Stimulated activated CD8-positive, alpha-beta memory T cell treated with anti-CD3 and anti-CD28 coated beads, Interleukin-7, amount 100 ng/mL, for 48 hours (primary cell): ENCODE measurements around the gene WDR82.

Experiments
- DNase-seq, 2 donors: peaks; one replicate each; pipeline ENCODE4 v3.0.0-alpha.2; 2020; ENCODE audit warnings: low read depth in 1 of 2; ENCODE audit errors: extremely low read depth in 1 of 2

Gene WDR82

GRCh38 chr3:52278510-52279069 is at the start of gene WDR82:
WDR82 (minus strand) TSS chr3:52278649; CDS start chr3:52278361, 288 bp downstream.
- peak; percentile 94 to 95 for DNase-seq

DNA sequence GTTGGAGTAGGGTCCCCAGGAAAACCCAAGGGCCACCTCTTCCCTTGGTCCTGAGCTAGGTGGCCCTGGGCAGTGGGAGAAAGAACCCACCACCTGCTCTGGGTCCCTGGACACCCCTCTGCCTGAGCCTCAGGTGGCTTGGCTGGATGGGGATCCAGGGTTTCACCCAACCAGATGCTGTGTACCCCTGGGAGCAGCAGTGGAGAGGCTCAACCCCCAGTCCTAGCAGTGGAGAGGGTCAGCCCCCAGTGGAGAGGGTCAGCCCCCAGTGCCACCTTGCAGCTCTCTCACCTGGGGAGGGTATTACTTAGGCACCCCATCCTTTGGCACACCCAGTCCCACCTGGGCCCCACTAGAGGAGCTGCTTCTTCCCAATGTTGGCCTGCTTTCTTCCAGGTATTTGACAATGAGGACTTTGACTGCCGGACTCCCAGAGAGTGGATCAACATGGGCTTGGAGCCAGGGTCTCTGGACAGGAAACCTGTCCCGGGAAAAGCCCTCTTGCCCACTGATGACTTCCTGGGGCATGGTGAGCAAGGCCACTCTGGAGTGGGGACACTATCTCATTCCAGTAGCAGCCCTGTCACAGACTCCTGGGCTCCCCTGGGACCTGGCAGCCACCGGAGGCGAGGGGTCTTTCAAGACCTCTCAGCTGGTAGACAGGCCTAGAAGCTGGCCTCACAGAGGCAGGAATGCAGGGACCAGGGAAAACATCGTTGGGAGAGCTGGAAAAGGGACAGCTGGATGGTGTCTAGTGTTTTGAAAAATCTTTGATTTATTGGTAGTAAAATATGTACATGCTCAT is 49.2 kb upstream of the WDR82 start:
- DNase-seq: no peak

GRCh38 chr3:52326976-52327375 is 48.5 kb upstream of the WDR82 start:
- no peak for DNase-seq

DNA sequence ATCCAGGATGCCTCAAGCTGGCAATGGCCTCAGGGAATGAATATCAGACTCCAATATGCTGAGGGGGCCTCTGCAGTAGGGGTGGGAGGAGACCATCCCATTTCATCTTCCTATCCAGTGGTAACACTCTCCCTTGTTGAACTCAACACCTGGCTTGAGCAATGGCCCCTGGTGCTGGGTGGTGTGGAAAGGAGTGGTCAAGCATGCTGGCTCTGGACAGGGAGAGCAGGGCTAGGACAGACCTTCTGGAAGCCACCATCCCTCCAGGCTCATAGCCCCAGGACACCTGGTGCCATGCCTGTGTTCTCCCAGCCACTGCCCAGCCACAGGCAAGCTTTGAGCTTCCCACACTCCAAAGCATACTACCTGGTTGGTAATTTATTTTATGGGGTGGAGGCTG is 47.2 kb upstream of the WDR82 start:
- DNase-seq: no peak

DNA sequence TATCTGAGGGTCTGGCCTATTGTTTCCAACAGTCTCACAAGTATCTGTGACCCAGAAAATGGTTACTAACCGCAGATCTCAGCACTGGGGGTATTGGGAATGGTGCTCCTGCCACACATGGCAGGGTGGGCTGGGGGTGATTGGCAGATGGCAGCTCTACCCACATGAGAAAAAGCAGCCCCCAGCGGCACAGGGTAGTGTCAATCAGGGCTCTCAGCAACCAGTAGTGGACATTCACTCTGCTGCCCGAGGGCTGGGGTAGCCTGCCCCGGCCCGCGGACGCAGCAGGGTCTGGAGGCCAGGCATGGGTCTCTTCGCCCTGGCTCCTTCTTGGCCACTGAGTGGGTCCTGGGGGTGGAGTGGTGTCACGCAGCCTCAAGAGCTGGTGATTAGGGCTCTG is 46.2 kb upstream of the WDR82 start:
- no peak for DNase-seq

GRCh38 chr3:52323526-52324295 is 45.3 kb upstream of the WDR82 start:
- DNase-seq: no peak

DNA sequence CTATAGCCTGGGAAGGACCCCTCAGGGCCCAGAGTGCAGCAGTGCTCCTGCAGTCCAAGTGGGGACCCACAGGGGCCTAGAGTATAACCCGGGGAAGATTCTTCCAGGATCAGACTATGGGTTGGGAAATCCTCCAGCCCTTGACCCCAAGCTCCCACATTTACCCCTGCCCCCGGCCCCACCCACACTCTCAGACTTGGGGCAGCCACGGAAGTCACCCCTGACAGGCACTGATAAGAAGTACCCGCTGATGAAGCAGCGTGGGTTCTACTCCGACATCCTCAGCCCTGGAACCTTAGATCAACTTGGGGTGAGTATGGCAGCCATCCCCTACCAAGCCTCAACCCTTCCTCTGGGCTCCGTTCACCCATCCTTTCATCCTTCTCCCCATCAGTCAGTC is 44.0 kb upstream of the WDR82 start:
- no peak for DNase-seq

GRCh38 chr3:52321481-52321880 is 43.0 kb upstream of the WDR82 start:
- no peak for DNase-seq

DNA sequence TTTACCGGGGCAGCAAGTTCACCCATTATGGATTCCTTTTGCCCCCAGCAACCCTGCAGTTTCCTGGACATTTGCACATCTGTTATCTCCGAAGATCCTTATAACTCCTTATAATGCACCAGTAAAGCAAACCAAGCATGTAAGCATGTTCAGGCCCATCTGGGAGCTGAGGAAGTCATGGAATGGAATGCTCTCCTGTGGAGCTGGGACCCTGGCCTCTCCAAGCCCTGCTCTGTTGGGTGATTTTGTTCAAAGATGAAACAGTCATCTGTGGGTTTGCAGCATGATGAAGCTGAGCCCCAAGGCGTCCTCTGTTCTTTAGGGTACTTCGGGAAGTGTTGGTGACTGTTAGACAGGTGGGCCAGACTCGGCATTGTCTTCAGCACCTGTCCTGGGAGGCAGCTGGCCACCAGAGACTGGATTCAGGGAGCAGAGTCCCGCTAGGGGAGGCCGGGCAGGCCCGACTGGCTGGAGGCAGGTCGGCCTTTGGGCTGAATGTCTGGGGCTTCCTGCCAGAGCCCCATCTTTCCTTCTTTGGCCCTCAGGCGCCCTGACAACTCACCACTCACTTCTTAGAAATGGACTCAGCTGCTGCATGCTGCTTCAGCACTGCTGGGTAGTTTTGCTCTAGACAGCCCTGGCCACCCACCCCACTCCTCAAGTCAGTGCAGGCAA is 41.6 kb upstream of the WDR82 start:
- DNase-seq: no peak

GRCh38 chr3:52318186-52318816 is 39.9 kb upstream of the WDR82 start:
- DNase-seq: no peak

GRCh38 chr3:52317208-52318000 is 39.0 kb upstream of the WDR82 start:
- DNase-seq: peak; percentile 29 to 34

DNA sequence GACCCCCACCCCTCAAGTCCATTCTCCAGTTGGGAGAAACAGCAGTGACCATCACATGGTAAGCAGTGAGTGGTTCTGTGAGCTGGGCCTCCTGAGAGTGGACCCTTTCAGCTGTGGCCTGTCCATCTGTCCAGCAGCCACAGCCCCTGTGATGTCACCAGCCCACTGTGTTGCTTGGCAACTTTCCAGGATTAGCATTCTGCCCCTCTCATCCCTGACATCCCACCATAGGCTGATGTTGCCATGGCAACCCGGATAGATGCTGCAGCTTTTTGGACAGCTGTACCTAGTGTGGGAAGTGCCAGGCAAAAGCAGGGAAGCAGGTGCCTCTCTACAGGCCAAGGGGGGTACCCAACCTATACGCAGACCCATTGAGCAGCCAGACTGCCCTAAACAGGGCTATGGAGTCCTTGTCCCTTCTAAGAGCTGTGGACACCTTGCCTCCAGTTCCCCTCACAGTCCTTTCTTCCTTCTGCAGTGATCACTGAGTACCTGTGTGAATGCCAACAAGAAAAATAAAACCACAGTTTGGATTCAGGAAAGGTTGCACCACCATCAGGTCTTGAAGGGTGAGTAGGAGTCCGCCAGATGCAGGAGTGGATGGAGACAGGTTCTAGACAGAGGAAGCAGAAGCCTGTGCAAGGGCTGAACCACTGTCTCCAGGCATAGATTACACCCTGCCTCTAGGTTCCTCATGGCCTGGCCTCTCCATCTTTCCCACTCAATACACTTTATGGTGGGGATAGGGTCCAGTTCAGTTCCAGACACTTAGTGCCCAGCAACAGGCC is 37.7 kb upstream of the WDR82 start, which contains the start of gene DNAH1:
DNAH1 (plus strand) TSS at position 343 of the 788 bp plus-strand sequence. CDS start 6,124 bp downstream, outside the sequence.
- no peak for DNase-seq

DNA sequence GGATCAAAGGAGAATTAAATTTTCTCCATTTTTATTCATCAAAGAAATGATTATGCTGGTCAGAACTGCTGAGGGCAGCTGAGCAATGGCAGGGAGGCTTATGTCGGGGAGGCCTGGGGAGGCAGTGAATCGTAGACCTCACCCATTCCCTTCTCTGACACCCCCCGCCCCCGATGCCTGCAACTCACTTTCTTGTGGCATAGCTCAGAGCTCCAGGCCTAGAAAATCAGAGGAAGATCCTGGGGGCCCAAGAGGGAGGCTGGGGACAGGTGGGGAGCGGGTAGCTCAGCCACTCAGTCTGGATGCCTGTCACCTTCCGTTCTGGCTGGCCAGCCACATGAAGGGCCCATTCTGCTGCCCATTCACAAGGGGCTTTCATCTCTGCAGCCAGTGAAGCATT is 36.6 kb upstream of the WDR82 start:
- no peak for DNase-seq

- no peak for DNase-seq
Measured at GRCh38 chr3:52314489-52314888, 36.0 kb upstream of the WDR82 start.

DNA sequence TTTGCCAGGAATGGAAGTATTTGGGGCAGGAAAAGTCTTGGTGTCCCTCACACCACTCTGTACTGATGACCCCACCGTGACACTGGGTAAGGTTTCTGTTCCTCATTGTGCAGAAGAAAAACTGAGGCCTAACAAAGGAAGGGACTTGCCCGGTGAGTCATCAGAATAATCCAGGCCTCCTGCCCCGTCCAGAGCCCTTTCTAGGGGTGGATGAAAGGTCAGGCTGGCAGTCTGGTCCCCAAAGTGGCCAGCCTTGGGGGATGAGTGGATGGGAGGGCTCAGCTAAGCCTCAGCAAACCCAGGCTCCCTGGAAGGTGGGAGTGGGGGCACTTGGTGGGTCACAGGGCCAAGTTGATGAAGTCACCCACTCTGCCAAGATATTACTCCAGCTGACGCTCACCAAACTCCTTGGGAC is 35.3 kb upstream of the WDR82 start:
- DNase-seq: no peak

GRCh38 chr3:52313188-52313773 is 34.8 kb upstream of the WDR82 start:
- DNase-seq: no peak

DNA sequence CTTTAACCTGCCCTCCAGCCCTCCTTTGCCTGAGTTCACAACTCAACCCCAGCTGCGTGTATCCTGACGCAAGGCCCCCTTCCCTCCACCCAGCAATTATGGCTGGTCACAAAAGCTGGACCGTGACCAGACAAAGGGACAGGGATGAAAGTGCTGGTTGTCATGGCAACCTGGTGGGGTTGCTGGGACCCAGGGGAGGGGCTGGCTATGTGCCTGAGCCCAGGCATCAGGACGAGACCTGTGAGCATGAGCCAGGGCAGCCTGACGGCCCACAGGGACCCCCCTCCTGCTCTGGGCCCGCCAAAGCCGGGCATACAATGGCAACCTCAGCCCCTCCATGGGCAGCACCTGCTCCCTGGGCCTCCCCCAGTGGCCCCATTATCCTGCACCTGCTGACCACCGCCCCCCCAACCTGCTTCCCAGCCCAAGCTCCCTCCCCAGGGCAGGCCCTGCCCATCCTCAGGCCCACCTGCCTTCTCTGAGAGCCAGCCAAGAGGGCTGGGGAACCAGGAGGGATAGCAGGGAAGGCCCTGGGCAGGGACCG is 33.2 kb upstream of the WDR82 start:
- no peak for DNase-seq

DNA sequence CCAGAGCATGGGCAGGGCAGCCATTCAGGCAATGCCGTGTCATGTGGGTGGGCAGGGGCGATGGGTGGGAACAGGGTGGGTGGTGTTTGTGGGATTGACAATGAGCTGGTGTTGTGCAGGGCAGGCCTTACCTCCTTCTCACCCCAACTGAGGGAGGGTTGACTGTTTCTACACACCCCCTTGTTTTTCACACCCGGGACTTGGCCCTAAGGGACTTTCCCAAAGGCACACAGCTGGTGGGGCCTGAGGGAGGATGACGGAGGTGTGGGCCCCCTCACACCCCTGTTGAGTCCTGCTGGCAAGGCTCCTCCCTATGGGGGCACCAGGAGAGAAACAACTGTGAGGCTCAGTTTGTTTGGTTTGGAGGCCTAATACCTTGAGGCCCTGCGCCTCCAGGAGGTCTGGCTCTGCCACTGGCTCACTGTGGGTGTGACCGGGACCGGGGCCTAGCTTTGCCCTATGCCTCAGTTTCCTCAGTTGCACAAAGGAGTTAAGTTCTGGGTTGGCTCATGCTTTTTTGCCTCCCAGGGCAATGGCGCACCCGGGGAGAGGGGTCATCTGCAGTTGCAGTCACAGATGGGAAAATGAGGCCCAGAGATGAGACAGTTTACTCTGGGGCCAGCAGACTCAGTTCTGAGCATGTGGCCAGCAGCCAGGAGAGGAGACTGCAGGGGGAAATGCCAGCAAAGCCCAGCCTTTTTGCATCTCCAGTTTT is 32.6 kb upstream of the WDR82 start:
- DNase-seq: peak; percentile 59 to 71
